Fibroblast of lung (primary cell): ENCODE data around the gene TTC17.

ENCODE experiments used
- CTCF ChIP-seq, 2 donors: IDR thresholded peaks in 1 of 2; conservative IDR thresholded peaks in 1 of 2; 1 replicate in 1 of 2; 2 replicates in 1 of 2; pipeline ENCODE4 v1.5.1; 2011 to 2012; ENCODE audit warnings: low read length in 2 of 2, control low read depth in 1 of 2, inconsistent platforms in 1 of 2, low read depth in 1 of 2, mild to moderate bottlenecking in 1 of 2
- EZH2 ChIP-seq: IDR thresholded peaks from 2 replicates; pipeline ENCODE4 v1.5.1; 2012; ENCODE audit warnings: low read length, control low read depth, mild to moderate bottlenecking; ENCODE audit errors: missing control alignments

GRCh38 chr11:43381802-43382201, 23.1 kb downstream of the TTC17 start:
- TF ChIP-seq CTCF (conservative IDR thresholded peaks at IDR 0.05 in 1 of 2, IDR thresholded peaks at IDR 0.05 in 1 of 2; ENCODE audit: low read depth in 1 of 2, low read length in 2 of 2): no peak
- TF ChIP-seq EZH2: no peak
